Measurements from ENCODE around the gene RPL23. TPM values are rescaled to one million over a fixed set of nuclear protein-coding genes. Genes with fewer than 3 reads are reported as not detected.

Gene RPL23
- total and polyA plus RNA-seq, 10 of the 15 experiments (the other 5 are each of a cell fraction or from before 2014, with no cell fraction given), result 2,200 to 4,821 (median 3,043) TPM

- intact Hi-C loops (cut with micrococcal nuclease; ENCODE audit: unreplicated experiment), result loop anchor here (10.0 kb wide), 1 partner anchor 187 kb away; the partner anchor contains the start of gene EPOP
- no peaks in the 10 kb centered on the region for H4K20me1 ChIP-seq (ENCODE audit: control insufficient read depth, insufficient read depth)
- ChIA-PET SMC1A (ENCODE audit: uncharacterized antibody, unreplicated experiment) (no interaction called here), CTCF (no interaction called here), POLR2A (no interaction called here), RAD21 (ENCODE audit: unreplicated experiment) (interaction anchor here (0.9 kb wide), 1 partner anchor 10 kb away, joined by 4 read pairs; no protein-coding TSS in a partner anchor)
- no peaks in the 10 kb centered on the region for H3K36me3 ChIP-seq (ENCODE audit: control insufficient read depth in 2 of 2, insufficient read depth in 2 of 2, low read length in 1 of 2)
- H2AFZ ChIP-seq (ENCODE audit: control insufficient read depth, low read depth, low read length), result no peak overlapping the region
- no TSS peak for BruUV-seq (replicated peaks)
- in situ Hi-C loops (cut with MboI), result no loop called here
- FAIRE-seq (no peak), DNase-seq (ENCODE audit: low read depth, low spot score) (no peak), ATAC-seq (no peak)
- whole genome bisulfite sequencing (ENCODE audit: insufficient coverage, insufficient replicate concordance, low lambda C conversion rate, missing lambda C conversion rate), result 49% methylated on average over 8 of the region's 8 CpGs
- H3K4me2 ChIP-seq (ENCODE audit: control insufficient read depth, insufficient read depth), result no peak overlapping the region
- H3K27me3 ChIP-seq (replicated peaks in 1 of 2; ENCODE audit: control insufficient read depth in 2 of 2, insufficient read depth in 2 of 2, low read length in 1 of 2), result no peaks in the 10 kb centered on the region
- no peak overlapping the region for H3K9ac ChIP-seq (ENCODE audit: control insufficient read depth, insufficient read depth, low read length)
- no peaks in the 10 kb centered on the region for H3K79me2 ChIP-seq (ENCODE audit: control insufficient read depth, insufficient read depth, low read length)
- H3K4me1 ChIP-seq (ENCODE audit: control insufficient read depth, insufficient read depth, low read length), result peaks cover 13% of the 10 kb centered on the region
- TF ChIP-seq, protein P1, sequence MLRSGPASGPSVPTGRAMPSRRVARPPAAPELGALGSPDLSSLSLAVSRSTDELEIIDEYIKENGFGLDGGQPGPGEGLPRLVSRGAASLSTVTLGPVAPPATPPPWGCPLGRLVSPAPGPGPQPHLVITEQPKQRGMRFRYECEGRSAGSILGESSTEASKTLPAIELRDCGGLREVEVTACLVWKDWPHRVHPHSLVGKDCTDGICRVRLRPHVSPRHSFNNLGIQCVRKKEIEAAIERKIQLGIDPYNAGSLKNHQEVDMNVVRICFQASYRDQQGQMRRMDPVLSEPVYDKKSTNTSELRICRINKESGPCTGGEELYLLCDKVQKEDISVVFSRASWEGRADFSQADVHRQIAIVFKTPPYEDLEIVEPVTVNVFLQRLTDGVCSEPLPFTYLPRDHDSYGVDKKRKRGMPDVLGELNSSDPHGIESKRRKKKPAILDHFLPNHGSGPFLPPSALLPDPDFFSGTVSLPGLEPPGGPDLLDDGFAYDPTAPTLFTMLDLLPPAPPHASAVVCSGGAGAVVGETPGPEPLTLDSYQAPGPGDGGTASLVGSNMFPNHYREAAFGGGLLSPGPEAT (IDR thresholded peaks at IDR 0.05; ENCODE audit: low read depth), result no peak
- TF ChIP-seq SREBF2 (IDR thresholded peaks at IDR 0.05; ENCODE audit: low read length) (peak; percentile 79), ZSCAN29 (IDR thresholded peaks at IDR 0.05) (peak; percentile 66; the same call in 1 of the 2 replicates), ZNF24 (IDR thresholded peaks at IDR 0.05) (peak; percentile 94)
- H3K9me3 ChIP-seq (replicated peaks; ENCODE audit: control insufficient read depth, insufficient read depth, low read length), result no peaks in the 10 kb centered on the region
- no peak overlapping the region for H3K4me3 ChIP-seq
- H3K27ac ChIP-seq (ENCODE audit: control insufficient read depth, insufficient read depth), result no peak overlapping the region
Observed at GRCh38 chr17:38861399-38861843, 7.9 kb upstream of the RPL23 start.

- BruUV-seq (replicated peaks), result no TSS peak
- Histone ChIP-seq H3K9me3 (replicated peaks; ENCODE audit: control insufficient read depth, insufficient read depth, low read length) (no peaks in the 10 kb centered on the region), H3K4me2 (ENCODE audit: control insufficient read depth, insufficient read depth) (no peak overlapping the region), H4K20me1 (ENCODE audit: control insufficient read depth, insufficient read depth) (no peaks in the 10 kb centered on the region), H3K27ac (ENCODE audit: control insufficient read depth, insufficient read depth) (no peak overlapping the region), H3K4me3 (no peak overlapping the region), H3K79me2 (ENCODE audit: control insufficient read depth, insufficient read depth, low read length) (peaks cover 13% of the 10 kb centered on the region), H3K9ac (ENCODE audit: control insufficient read depth, insufficient read depth, low read length) (no peak overlapping the region), H2AFZ (ENCODE audit: control insufficient read depth, low read depth, low read length) (no peak overlapping the region), H3K27me3 (replicated peaks in 1 of 2; ENCODE audit: control insufficient read depth in 2 of 2, insufficient read depth in 2 of 2, low read length in 1 of 2) (no peaks in the 10 kb centered on the region), H3K4me1 (ENCODE audit: control insufficient read depth, insufficient read depth, low read length) (peaks cover 8% of the 10 kb centered on the region), H3K36me3 (ENCODE audit: control insufficient read depth in 2 of 2, insufficient read depth in 2 of 2, low read length in 1 of 2) (peaks cover 0 to 5% of the 10 kb centered on the region in 2 experiments; a peak in 1 of 4 replicates)
- RAD21 ChIA-PET (ENCODE audit: unreplicated experiment), result interaction anchor here (1.8 kb wide), 1 partner anchor 13 kb away, joined by 7 read pairs; the partner anchor contains the start of gene LASP1
- in situ Hi-C loops (cut with MboI) (no loop called here), intact Hi-C loops (cut with micrococcal nuclease; ENCODE audit: unreplicated experiment) (no loop called here)
- 30% methylated on average over 5 of the region's 5 CpGs for WGBS (ENCODE audit: insufficient coverage, insufficient replicate concordance, low lambda C conversion rate, missing lambda C conversion rate)
- FAIRE-seq (no peak), DNase-seq (ENCODE audit: low read depth, low spot score) (no peak), ATAC-seq (no peak)
- POLR2A ChIA-PET, result interaction anchor here (0.6 to 0.8 kb wide), 2 partner anchors 60 to 95 kb away, joined by 3 read pairs; no protein-coding TSS in a partner anchor
- CTCF ChIA-PET, result interaction anchor here (1.0 to 1.3 kb wide), 2 partner anchors 13 to 41 kb away, joined by 3 read pairs; no protein-coding TSS in a partner anchor
- SMC1A ChIA-PET (ENCODE audit: uncharacterized antibody, unreplicated experiment), result interaction anchor here (2.6 kb wide), 1 partner anchor 11 kb away, joined by 15 read pairs; the partner anchor contains the start of gene LASP1
- no peak for TF ChIP-seq CBX3 (IDR thresholded peaks at IDR 0.05; ENCODE audit: borderline replicate concordance, low read depth)
- no peak for TF ChIP-seq CHD2 (IDR thresholded peaks at IDR 0.05; ENCODE audit: borderline replicate concordance, low read depth, low read length)
- TF ChIP-seq BACH1 (IDR thresholded peaks at IDR 0.05; ENCODE audit: borderline replicate concordance), result no peak
- TF ChIP-seq, protein P2, sequence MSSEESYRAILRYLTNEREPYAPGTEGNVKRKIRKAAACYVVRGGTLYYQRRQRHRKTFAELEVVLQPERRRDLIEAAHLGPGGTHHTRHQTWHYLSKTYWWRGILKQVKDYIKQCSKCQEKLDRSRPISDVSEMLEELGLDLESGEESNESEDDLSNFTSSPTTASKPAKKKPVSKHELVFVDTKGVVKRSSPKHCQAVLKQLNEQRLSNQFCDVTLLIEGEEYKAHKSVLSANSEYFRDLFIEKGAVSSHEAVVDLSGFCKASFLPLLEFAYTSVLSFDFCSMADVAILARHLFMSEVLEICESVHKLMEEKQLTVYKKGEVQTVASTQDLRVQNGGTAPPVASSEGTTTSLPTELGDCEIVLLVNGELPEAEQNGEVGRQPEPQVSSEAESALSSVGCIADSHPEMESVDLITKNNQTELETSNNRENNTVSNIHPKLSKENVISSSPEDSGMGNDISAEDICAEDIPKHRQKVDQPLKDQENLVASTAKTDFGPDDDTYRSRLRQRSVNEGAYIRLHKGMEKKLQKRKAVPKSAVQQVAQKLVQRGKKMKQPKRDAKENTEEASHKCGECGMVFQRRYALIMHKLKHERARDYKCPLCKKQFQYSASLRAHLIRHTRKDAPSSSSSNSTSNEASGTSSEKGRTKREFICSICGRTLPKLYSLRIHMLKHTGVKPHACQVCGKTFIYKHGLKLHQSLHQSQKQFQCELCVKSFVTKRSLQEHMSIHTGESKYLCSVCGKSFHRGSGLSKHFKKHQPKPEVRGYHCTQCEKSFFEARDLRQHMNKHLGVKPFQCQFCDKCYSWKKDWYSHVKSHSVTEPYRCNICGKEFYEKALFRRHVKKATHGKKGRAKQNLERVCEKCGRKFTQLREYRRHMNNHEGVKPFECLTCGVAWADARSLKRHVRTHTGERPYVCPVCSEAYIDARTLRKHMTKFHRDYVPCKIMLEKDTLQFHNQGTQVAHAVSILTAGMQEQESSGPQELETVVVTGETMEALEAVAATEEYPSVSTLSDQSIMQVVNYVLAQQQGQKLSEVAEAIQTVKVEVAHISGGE (CRISPR knock-in tag; IDR thresholded peaks at IDR 0.05), result no peak
- TF ChIP-seq WRNIP1 (IDR thresholded peaks at IDR 0.05; ENCODE audit: borderline replicate concordance, low read depth, low read length), result no peak
- no peak for TF ChIP-seq ZSCAN29 (IDR thresholded peaks at IDR 0.05)
- TF ChIP-seq SMARCA5 (IDR thresholded peaks at IDR 0.05), result no peak
- no peak for TF ChIP-seq POLR2A (IDR thresholded peaks at IDR 0.05; ENCODE audit: low read depth, low read length)
- no peak for TF ChIP-seq STAT1 (conservative IDR thresholded peaks at IDR 0.05)
Observed at GRCh38 chr17:38857271-38857670, 3.8 kb upstream of the RPL23 start.

All from GM12878 (cell line).